SIG-M5 (cell line): ENCODE data around the gene ANKLE2.
A peak's percentile ranks its signal among the peaks of the same experiment; 100 is the strongest.
"Not testable (repeated sequence)": the region's sequence is repeated elsewhere in the genome, so short reads cannot be mapped to it uniquely, and the experiment has no call there.

ENCODE experiments used
- DNase-seq: peaks from one replicate; lab custom pipeline; 2025; lab: John Stamatoyannopoulos, UW

ANKLE2 gene

DNA sequence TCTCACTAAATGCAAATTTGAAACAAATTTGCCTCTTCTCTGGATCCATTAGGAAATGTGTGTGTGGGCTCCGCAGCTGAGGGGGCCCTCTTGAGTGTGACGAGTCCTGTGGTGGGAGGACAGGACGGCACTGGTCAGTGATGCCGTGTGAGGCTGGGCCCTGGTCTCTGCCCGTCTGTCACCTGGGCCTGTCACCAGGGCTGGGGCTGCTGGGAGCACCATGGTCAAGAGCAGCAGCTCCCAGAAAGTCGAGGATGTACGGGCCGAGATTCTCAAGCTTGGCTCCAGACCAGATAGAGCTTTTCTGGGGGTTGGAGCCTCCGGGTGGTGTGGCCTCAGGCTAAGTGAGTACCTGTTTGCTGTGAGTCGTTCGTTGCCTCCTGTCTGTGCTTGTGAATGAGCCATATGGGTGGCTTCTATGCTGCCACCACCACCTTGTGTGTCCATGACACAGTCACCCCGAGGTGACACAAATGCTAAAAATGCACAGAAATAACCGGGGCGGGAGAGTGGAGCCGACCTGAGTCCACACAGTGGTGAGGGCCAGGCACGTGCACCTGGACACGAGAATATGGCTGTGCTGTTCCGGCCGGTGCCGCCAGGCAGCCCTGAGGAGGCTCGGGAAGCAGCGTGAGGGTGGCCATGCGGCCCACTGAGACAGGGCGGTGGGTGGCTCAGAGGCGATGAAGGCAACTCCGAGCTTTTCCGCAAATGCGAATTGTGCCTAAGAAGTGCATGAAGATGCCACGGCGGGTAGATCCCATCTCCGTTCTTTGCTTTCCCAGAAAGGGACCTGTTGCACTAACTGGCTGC, 42.3 kb downstream of the ANKLE2 start:
- no peak for DNase-seq

DNA sequence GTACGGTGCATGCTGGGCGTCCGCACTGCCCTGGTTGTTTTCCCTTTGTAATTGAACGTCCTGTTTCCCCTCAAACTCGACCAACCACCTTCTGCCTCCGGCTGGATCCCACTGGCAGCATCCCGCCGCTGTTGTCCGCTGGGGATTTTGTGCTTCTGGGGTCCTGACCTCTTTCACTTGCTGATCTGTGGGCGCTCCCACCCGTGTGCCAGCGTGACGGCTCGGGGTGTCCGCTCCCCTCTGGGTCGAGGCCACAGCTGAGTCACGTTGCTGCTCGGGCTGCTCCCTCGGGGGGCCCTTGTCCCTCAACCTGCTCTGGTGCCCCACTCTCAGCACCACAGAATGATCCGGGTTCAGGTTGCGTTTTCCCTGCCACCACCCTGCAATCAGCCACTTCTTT, 43.0 kb downstream of the ANKLE2 start:
- no peak for DNase-seq

DNA sequence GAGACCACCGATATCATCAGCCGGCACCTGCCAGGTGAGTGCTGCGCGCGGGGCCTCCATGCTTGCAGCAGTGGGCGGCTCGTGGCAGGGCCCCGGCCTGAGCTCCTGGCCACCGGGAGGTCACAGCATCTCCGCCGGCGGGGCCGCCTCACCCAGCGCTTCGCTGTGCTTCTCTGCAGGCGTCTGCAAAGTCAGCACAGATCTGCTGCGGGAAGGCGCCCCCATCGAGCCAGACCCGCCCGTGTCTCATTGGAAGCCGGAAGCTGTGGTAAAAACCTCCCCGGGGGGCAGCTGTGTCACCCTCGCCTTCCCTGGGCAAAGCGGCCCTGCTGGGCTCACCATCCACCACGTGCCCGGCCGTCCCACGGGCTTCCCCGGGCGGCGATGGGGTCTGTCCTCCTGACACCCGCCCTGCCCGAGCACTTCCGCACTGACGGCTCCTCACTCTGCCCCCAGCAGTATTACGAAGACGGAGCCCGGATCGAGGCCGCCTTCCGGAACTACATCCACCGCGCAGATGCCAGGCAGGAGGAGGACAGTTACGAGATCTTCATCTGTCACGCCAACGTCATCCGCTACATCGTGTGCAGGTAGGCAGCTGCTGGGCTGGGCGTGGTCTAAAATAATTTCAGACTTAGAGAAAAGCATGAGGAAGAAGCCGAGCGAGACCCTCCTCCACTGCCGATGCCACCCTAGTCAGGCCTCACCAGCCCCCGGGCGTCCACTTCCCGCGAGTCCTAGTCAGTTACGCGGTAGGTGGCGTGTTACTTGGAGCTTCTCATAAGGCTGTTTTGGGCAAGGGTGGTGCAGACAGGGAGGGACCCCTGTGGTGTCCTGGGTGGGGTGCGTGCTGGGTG, 43.9 kb downstream of the ANKLE2 start:
- no peak for DNase-seq

DNA sequence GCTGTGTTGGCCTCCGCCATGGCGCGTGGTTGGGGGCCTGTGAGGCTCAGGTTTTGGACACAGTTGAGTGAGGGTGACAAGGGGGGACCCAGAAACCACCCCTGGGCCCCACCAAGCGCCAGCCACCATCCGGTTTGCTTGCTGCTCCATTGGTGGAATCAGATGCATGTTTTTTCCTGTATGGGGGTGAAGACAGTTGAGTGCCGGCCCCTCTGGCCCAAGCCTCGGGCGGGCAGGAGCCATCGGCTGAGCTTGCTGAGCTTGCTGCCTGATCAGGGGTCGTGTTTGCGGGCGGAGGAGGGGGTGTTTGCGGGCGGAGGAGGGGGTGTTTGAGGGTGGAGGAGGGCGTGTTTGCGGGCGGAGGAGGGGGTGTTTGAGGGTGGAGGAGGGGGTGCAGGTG, 44.6 kb downstream of the ANKLE2 start:
- no peak for DNase-seq

DNA sequence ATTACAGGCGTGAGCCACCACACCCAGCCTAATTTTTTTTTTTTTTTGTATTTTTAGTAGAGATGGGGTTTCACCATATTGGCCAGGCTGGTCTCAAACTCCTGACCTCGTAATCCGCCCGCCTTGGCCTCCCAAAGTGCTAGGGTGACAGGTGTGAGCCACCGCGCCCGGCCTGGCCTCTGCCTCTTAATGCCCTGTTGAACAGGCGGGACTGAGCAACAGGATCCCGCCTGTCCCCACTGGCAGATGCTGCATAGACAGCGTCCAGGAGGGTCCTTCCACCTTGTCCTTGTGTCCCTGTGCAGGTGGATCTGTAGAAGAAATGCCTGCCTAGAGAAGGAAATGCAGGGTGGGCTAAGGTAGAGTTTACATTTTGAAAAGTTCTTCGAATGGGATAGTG, 45.3 kb downstream of the ANKLE2 start:
- no peak for DNase-seq

DNA sequence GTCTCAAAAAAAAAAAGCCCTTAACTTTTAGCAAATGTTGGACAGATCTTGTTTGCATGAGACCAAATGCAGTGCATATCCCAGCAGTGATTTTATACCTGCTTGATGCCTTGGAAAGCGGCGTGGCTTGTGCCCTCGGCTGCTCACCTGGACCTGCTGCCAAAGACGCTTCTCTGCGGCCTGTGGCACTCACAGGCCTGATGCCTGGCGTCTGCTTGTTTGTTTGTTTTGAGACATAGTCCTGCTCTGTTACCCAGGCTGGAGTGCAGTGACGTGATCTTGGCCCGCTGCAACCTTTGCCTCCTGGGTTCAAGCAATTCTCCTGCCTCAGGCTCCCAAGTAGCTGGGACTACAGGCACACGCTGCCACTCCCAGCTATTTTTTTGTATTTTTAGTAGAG, 45.8 kb downstream of the ANKLE2 start:
- no peak for DNase-seq

DNA sequence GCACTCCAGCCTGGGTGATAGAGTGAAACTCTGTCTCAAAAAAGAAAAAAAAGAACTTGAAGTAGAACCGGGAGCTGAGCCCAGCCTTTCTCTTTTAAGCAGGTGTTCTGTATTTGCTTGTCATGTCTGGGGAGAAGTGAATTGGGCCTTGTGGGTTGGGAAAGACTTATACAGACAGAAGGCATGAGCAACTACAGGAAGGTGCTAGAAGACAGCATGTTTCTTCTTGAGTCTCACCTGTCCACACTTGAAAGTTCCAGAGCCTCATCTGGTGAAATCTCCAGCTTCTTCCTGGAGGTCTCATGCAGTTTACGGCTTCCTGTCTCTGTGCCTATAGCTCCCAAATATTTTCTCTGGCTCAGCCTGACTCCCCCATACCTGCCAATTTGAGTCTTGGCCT, 48.5 kb downstream of the ANKLE2 start:
- DNase-seq = no peak

DNA sequence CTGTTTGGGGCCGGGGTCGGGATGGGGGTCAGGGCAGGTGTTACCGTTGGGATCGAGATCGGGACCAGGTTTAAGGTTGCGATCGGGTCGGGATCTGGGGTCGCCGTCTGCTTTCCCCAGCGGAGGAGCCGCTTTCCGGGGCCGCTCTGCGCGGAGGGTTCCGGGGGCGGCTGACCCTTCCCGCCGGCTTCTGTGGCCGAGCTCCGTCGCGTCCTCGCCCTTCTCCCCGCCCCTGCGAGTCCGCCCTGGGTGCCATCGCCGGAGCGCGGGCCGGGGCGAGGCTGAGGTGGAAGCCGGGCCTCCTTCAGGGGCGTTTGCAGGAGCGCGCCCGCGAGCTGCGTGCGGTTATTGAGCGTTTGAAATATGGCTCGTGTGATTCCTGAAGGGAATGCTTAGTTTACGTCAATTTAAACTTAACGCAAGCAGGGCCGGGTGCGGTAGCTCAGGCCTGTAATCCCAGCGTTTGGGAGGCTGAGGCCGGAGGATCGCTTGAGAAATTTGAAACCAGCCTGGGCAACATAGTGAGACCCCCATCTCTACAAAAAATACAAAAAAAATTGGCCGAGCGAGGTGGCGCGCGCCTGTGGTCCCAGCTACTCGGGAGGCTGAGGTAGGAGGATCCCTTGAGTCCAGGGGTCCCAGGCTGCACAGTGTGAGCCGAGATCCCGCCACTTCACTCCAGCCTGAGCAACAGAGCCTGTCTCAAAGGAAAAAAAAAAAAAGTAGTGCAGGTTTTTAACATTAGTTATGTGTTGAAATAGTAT, 50.4 kb downstream of the ANKLE2 start:
- DNase-seq = no peak

DNA sequence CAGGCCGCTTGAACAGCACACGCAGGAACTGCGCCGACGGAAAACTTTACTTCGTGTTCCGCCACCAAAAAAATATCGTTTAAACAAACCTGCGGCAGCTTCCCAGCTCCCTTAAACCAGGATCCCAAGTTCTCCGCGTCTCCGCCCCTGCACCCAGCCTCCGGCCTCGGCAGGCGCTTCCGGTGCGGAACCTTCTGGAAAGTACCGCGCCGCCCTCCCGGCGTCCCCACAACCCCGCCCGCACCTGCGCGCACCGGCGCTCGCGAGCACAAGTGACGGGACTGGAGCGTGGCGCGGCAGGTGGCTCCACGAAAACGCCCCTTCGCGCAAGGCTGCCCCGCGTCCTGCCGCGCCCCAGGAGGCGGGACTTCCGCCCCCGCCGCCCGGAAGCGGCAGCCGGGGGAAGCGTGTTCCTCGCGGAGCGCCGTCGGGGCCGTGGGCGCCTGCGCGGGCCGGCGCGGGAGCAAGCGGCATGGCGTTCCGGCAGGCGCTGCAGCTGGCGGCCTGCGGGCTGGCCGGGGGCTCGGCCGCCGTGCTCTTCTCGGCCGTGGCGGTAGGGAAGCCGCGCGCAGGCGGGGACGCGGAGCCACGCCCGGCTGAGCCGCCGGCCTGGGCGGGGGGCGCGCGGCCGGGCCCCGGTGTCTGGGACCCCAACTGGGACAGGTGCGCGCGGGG, 51.1 kb downstream of the ANKLE2 start, which contains the start of gene PGAM5:
TSS of gene PGAM5 (plus strand) at position 438 of the 675 bp plus-strand sequence. CDS start at position 473, 35 bp downstream.
- peak; percentile 62 for DNase-seq

DNA sequence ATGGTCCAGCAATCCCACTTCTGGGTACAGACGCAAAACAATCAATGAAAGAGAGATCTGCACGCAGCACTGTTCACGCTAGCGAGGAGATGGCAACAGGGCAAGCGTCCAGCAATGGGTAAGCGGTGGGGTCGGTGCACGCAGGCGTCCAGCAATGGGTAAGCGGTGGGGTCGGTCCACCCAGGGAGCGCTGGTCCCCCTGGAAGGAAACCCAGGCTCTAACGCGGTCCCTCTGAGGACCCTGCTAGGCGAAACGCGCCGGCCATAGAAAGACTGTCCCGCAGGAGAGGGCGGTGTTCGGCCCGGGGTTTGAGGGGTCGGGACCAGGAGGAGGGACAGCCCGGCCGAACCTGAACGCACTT, 51.6 kb downstream of the ANKLE2 start:
- DNase-seq = no peak

DNA sequence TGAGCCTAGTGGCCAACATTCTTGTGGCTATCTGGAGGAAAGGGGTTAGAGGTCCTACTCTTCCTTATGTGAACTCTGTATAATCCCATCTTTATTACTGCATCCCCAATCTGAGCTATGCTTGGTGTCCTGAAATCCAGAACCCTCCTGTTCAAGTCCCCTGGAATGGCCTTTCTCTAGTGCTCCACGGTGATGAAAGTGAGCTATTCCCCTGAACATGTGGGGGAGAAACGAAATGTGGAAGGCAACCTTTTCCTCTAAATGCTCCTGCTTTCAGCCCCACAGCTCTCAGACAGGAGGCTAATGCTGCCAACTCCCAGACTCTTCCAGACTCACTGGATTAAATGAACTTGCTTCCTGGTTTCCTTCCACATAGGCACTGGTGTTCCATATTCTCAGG, 53.5 kb downstream of the ANKLE2 start:
- no peak for DNase-seq

DNA sequence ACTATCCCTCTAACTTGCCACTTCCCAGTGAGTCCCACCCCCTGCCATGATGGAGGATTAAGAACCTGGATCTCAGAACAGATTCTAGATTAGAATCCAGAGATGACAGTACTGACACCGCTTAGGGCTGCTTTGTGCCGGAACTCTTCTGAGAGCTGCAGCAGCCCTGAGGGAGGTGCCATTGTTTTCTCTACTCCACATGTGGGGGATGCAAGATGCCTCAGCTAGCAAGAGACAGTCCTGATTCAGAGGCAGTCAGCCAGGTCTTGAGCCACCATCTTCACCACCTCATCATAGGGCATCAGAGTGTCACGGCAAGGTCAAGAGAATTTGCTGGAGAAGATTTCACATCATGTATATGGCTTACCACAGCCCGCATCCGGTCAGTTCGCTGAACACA, 54.4 kb downstream of the ANKLE2 start:
- DNase-seq = no peak

DNA sequence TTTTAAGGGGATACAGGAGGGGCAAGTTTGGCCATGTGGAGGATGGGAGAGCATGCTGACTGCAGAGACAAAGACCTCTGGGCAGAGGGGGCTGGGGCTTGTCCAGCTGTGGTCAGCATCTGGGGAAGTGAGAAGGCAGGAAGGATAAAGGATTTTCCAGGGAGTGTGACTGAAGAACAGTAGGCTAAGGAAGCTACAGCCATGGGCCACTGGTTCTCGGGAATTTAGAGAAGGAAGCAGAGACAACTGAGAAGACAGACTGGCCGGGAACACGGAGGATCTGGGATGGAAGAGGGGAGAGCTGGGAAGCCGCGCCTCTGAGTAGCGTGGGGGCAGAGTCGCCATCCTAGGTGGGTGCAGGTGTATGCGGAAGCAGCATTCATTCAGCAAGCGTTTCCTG, 58.0 kb downstream of the ANKLE2 start:
- DNase-seq = no peak

DNA sequence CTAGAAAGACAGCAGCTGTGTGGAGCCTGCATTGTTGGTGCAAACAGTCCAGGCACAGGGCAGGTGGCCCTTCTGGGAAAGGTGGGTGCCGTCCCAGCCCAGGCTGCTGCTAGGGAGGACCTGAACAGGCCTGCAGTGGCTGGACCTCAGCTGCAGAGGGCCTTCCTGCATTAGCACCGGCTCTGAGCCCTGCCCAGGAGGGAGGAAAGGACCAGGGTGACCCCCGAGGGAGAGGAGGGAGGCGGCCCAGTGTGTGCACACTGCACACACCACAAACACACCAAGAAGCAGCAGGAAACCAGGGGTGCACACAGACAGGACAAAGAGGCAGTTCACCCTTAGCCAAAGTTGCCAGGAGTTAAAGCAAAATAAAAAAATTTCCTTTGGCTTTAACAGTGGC, 59.0 kb downstream of the ANKLE2 start:
- DNase-seq = no peak

DNA sequence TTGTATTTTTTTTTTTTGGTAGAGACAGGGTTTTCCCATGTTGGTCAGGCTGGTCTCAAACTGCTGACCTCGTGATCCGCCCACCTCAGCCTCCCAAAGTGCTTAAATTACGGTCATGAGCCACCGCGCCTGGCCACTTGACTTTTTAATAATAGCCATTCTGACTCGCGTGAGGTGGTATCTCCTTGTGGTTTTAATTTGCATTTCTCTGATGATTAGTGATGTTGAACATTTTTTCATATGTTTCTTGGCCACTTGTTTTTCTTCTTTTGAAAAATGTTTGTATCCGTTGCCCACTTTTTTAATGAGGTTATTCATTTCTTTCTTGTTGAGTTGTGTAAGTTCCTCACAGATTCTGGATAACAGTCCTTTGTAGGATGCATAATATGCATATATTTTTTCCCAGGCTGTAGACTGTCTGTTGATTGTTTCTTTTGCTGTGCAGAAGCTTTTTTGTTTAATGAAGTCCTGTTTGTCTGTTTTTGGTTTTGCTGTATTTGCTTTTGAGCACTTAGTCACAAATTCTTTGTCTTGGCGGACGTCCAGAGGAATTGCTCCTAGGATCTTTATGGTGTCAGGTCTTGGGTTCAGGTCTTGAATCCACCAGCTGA, 61.3 kb downstream of the ANKLE2 start:
- DNase-seq = no peak

DNA sequence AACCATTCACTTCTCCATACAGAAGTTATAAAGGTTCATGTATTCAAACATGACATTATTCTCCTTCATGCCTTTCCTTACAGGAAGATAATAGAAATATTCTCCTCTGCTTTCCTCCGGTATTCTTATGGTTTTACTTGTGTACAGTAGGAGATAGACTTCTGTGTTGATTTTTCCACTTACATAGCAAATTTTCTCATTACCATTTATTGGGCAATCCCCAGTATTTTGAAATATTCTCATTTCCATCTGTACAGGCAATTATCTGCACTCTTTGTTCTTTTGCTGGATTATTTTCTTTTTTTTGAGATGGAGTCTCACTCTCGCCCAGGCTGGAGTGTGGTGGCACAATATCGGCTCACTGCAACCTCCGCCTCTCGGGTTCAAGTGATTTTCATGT, 63.3 kb downstream of the ANKLE2 start:
- no peak for DNase-seq

DNA sequence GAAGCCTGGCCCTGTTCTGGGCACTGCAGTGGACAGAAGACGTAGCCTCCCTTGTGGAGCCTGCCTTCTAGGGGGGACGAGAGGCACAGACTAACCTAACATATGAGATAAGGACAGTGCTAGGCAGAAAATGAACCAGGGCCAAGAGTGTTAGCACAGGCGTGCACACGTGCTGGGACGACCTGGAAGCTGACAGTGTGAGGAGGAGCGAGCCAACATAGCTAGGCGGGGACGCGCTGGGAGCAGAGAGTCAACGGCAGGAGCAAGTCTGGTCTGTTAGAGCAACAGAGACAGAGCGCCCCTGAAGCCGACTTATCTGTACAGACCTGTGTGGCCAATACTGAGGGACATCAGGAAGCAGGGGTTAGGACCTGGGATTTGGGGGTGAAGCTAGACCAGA, 66.2 kb downstream of the ANKLE2 start:
- no peak for DNase-seq

DNA sequence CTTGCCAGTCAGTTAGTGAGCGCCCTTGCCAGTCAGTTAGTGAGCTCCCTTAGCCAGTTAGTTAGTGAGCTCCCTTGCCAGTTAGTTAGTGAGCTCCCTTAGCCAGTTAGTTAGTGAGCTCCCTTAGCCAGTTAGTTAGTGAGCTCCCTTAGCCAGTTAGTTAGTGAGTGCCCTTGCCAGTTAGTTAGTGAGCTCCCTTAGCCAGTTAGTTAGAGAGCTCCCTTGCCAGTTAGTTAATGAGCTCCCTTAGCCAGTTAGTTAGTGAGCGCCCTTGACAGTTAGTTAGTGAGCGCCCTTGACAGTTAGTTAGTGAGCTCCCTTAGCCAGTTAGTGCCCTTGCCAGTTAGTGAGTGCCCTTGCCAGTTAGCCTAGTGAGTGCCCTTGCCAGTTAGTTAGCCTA, 66.7 kb downstream of the ANKLE2 start:
- DNase-seq = not testable (repeated sequence)

DNA sequence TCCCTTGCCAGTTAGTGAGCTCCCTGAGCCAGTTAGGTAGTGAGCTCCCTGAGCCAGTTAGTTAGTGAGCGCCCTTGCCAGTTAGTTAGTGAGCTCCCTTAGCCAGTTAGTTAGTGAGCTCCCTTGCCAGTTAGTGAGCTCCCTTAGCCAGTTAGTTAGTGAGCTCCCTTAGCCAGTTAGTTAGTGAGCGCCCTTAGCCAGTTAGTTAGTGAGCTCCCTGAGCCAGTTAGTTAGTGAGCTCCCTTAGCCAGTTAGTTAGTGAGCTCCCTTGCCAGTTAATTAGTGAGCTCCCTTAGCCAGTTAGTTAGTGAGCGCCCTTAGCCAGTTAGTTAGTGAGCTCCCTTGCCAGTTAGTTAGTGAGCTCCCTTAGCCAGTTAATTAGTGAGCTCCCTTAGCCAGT, 69.6 kb downstream of the ANKLE2 start:
- DNase-seq = not testable (repeated sequence)

DNA sequence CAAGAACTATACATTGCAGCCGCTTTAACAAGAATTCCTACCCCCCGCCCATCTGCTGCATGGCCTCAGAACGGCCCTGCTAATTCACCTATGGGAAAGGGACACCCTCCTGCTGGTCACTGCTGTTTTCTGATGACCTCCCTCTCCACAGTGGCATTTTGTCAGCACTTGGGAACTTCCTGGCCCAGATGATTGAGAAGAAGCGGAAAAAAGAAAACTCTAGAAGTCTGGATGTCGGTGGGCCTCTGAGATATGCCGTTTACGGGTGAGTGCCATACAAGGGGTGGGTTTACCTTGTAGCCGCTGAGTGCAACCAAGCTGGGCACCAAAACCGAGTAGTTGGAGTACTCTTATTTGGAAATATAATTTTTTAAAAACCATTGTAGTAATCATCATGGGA, 71.5 kb downstream of the ANKLE2 start:
- no peak for DNase-seq

DNA sequence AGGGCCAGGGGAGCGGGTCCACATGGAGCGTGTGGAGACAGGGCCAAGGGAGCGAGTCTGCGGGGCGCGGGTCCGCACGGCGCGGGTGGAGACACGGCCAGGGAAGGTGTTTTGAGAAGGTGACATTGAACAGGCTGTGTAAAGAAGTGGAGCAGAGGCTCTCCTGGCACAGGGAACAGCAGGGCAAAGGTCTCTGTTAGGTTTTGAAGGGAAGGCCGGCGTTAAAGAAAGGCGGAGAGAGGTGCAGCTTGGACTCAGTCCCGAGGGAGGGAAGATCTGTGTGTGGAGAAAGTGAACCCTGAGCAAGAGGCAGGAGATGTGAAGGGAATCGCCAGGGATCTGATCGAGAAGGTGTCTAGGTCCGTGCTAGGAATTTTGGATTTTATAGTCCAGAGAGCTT, 72.4 kb downstream of the ANKLE2 start:
- DNase-seq = no peak
